Occipital lobe (tissue), 2 donors: ENCODE data around the gene NKD2. TPM values are rescaled to one million over a fixed set of nuclear protein-coding genes. Genes with fewer than 3 reads are reported as not detected.
"Not testable (repeated sequence)": the region's sequence is repeated elsewhere in the genome, so short reads cannot be mapped to it uniquely, and the experiment has no call there.

Source experiments
- DNase-seq: peaks from one replicate; lab custom pipeline; 2025; lab: John Stamatoyannopoulos, UW
- total RNA-seq: library from RNA; depleted of rRNA; stranded (reverse); fragments of >200 nt; gene quantifications from one replicate; pipeline ENCODE4 v1.2.3, GENCODE V29; 2014

The NKD2 gene
- total RNA-seq, 1 donor from 2014 or later: 3.0 TPM

DNA sequence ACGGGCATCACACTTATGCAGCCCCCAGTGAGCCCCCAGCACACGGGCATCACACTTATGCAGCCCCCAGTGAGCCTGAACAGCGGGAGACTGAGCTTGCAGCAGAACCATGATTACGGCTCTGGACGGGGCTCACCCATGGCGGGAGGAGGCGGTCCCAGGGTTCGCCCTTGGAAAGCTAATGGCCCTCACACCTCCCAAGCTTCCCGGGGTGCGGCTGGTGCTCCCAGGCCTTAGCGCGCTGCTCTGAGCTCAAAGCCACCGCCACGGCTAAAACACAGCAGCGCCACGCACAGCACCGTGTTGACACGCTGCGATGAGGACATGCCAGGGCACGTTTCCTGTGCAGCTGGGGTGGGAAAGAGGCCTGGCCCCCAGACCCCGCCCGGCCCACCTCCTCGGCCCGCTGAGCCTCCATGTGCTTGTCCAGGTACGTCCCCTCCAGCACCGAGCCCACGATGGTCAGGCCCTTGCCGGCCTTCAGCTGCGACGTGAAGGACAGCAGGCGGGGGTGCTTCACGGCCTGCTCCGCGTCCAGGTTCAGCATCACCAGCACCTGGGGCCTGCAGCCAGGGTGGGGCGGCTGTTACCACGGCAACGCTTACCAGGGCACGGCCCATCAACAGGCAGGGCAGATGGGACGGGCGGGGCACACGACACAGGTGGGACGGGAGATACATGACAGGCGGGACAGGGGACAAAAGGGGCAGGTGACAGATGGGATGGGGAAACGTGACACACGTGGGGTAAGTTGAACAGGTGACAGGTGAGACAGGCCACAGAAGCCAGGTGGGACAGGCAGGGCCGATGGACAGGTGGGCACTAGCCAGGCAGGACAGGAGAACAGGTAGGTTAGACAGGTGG, 64.9 kb downstream of the NKD2 start:
- no peak for DNase-seq

GRCh38 chr5:1074226-1074625, 65.6 kb downstream of the NKD2 start:
- DNase-seq: no peak

- DNase-seq: no peak
Measured at GRCh38 chr5:1074816-1075554, 66.4 kb downstream of the NKD2 start.

GRCh38 chr5:1075555-1075881, 66.9 kb downstream of the NKD2 start:
- no peak for DNase-seq

DNA sequence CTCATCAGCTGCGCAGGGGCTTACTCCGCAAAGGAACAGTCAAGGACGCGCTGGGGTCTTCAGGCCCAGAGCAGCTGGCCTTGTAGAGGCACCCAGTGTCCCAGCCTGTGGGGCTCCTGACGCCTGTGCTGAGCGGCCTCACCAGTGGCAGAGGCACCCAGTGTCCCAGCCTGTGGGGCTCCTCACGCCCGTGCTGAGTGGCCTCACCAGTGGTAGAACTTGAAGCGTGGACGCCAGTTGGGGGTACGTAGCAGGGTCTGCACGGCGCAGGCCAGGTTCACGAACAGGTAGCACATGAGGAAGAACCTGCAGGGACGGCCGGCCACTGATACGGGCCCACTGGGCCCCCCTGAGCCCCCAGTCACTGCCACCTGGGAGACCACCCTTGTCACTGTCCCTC, 67.3 kb downstream of the NKD2 start:
- DNase-seq: no peak

DNA sequence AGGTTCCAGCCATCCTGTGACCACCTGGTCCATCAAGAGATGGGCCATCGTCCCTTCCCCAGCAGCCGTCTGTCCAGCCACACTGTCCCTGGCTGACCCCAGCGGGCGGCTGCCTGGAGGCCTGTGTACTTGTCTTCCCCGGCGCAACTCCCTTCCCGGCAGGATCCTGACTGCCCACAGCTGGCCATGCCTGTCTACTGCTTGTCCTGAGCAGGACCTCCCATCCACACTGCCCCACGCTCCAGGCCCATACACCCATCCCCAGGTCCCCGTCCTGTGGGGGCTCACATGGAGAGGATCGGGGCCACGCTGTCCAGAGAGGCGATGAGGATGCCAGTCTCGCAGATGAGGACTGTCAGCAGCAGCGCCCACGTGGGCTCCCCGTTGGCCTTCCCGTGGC, 67.8 kb downstream of the NKD2 start:
- no peak for DNase-seq

DNA sequence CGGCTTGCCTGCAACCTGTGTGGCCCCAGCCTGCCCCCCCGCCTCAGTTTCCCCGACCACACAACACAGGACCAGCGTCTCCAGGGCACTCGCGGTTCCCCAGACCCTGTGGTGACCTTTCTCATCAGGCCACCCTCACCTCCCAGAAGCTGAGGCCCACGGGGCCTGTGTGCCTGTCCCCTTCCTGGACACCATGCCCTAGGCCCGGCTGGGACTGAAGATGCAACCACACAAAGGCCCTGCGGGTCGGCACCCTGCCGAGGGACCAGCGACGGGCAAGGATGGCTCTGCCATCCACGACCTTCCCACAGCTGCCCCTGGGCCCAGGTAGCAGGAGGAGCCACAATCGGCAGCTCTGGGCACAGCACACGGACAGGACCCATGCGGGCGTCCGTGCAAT, 68.4 kb downstream of the NKD2 start:
- no peak for DNase-seq

GRCh38 chr5:1077491-1078020, 69.0 kb downstream of the NKD2 start:
- no peak for DNase-seq

DNA sequence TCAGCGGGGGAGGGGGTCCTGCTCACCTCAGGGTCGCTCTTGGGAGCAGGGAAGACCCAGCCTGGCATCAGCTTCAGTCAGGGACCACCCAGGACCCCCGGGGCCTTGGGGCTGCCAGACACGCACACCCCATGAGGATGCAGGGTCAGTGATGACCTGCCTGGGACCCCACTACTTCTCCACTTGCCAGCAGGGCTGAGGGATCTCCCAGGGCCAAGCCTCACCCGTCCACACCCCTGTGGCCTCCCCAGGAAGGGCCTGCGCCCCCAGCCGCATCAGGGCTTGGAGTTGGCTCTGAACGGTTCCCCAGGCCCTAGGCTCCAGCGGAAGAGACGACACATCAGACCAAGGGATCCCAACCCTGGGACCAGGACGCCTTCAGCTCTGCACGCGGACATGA, 69.6 kb downstream of the NKD2 start:
- no peak for DNase-seq

GRCh38 chr5:1078851-1079250, 70.2 kb downstream of the NKD2 start:
- DNase-seq: no peak

DNA sequence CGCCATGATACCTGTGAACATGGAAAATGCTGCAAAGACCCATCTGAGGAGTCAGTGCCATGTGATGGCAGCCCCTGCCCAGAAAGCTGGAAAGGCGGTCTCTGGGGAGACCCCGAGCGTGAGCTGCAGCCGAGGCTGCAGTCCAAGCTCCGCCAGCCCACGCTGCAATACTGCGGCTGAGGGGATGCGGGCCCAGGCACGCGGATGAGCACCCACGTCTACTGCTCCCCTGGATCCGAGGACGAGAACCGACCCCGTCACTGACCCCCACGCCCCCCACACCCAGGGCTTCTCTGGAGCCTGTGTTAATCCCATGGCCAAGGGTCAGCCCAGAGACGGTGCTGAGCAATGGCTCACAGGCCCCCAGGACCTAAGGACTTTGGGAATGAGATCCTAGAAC, 70.9 kb downstream of the NKD2 start:
- DNase-seq: no peak

GRCh38 chr5:1079961-1080360, 71.4 kb downstream of the NKD2 start:
- no peak for DNase-seq

DNA sequence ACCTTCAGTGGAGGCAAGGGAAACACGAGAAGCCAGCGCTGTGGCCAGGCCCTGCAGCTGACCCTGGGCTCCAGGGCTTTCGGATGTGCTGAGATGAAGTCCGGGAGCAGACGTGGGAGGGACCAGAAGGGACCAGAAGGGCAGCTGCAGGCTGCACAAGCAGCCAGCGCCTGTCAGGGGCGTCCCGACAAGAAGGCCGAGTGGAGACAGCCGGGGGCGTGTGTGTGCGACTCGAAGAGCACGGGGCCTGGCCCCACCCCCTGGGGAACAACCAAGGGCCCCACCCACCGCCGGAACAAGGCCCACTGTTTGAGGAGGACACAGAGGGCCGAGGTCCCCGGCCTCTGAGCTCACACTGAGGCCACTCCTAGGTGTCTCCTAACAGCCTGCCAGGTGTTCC, 71.8 kb downstream of the NKD2 start:
- DNase-seq: no peak

DNA sequence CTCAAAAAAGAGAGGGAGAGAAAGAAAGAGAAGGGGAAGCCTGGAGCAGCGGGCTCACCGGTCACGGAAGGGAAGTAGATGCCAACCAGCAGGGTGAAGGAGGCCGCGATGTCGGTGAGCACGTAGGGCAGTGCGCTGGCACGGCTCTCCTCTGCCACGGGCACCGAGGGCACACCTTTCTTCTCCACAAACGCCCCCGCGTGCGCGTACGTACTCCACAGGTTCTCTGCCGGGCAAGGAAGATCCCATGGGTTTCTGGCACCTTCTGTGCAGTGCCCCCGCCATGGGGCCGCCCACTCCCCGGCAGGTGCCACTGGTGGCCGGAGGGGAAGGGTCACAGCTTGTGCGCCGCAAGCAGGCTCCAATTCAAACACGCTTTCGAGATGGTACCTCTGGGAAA, 72.9 kb downstream of the NKD2 start:
- no peak for DNase-seq

DNA sequence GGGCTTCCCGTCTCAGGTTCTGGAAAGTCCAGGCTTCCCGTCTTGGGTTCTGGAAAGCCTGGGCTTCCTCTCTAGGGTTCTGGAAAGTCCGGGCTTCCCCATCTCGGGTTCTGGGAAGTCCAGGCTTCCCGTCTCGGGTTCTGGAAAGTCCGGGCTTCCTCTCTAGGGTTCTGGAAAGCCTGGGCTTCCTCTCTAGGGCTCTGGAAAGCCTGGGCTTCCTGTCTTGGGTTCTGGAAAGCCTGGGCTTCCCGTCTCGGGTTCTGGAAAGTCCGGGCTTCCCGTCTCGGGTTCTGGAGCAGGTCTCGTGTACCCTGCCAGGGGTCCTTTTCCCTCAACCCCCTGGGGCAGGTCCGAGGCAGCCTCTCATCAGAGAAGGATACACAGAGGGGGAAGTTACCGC, 74.4 kb downstream of the NKD2 start:
- not testable (repeated sequence) for DNase-seq

DNA sequence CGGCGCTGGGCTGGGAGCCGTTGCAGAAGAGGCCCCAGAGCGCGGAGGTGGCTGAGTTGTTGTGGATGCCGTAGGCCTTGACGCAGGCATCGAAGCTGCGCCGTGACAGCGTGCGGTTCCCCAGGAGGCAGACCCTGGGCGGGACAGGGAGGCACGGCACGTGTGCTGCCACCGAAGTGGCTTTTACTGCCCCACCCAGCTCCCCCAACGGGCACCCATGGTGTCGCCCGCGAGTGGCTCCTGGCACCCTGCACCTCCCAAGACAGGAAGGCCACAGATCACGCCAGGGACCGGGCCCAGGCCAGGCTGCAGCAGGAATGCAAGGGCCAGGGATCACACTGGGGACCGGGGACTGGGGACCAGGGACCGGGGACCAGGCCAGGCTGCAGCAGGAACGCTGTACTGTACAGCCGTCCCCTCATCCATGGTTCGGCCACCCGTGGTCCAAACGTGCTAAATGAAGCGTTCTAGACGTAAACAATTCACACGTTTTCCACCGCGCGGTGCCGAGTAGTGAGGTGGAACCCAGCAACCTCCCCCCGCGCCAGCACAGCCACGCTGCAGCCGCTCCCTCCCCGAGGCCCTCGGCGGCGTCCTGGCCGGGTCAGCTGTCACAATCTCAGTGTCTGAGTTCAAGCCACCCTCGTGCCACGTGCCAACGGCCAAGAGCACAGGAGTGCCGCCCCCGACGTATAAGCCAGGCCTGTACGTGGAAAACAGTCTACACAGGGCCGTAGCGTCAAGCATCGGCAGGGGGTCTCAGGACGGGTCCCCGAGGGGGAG, 75.4 kb downstream of the NKD2 start:
- no peak for DNase-seq

- DNase-seq: no peak
Measured at GRCh38 chr5:1085391-1085790, 76.8 kb downstream of the NKD2 start.

GRCh38 chr5:1086137-1086536, 77.5 kb downstream of the NKD2 start:
- DNase-seq: no peak

GRCh38 chr5:1086871-1087270, 78.3 kb downstream of the NKD2 start:
- no peak for DNase-seq

- DNase-seq: no peak
Measured at GRCh38 chr5:1087428-1087827, 78.8 kb downstream of the NKD2 start.

GRCh38 chr5:1088031-1088430, 79.4 kb downstream of the NKD2 start:
- DNase-seq: no peak
